ENCODE data around the gene TMSB4X. TPM values are rescaled to one million over a fixed set of nuclear protein-coding genes. Genes with fewer than 3 reads are reported as not detected.

The TMSB4X gene
- total and polyA plus RNA-seq, 2 of the 4 experiments (the other 2 are of a cell fraction) = 4,648 to 11,116 TPM

DNA sequence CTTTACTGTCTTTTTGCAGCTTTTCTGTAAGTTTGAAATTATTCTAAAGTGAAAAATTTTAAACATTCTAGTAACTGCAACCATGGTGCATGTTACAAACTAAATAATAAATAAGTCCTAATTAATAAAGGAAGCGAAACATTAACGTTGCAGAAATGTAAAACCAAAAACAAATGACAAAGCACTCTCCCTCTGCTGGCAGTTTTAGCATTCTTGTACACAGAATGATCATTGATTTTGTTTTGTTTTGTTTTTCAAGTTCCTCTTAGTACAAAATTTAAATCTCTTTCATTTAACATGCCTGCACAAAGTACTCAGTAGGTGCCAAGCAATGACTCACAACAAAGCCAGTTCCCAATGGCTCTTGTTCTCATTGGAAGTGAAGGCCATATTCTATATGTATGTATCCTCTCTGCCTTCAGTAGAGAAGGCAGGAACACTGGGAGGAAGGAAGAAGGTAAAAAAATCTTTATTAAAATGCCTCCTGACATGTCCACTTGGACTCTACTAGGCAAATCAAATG, 13.7 kb upstream of the TMSB4X start:
- Histone ChIP-seq H4K91ac (ENCODE audit: insufficient read depth, low read depth, low read length) (no peak overlapping the region), H3K9me3 (ENCODE audit: control insufficient read depth, insufficient read depth, low read length) (no peaks in the 10 kb centered on the region), H3K27ac (ENCODE audit: insufficient read depth, low read length) (no peak overlapping the region), H3K4me2 (ENCODE audit: low read depth, low read length) (no peak overlapping the region), H3K4me1 (ENCODE audit: control insufficient read depth, insufficient read depth, low read length) (peaks cover 6% of the 10 kb centered on the region), H2BK20ac (ENCODE audit: low read depth, low read length) (no peak overlapping the region), H3K27me3 (ENCODE audit: control insufficient read depth, insufficient read depth, low read length) (no peaks in the 10 kb centered on the region), H4K20me1 (ENCODE audit: insufficient read depth, low read length) (no peaks in the 10 kb centered on the region), H3K18ac (ENCODE audit: low read depth, low read length) (no peak overlapping the region), H3K4me3 (ENCODE audit: insufficient read depth, low read depth, low read length) (no peak overlapping the region), H3K9me1 (ENCODE audit: insufficient read depth, low read length) (no peaks in the 10 kb centered on the region), H3K23ac (ENCODE audit: low read depth, low read length) (no peak overlapping the region), H3K14ac (replicated peaks; ENCODE audit: low read depth, low read length) (no peak overlapping the region), H4K8ac (ENCODE audit: low read depth in 2 of 2, low read length in 2 of 2) (no peak overlapping the region), H2BK120ac (ENCODE audit: low read depth, low read length) (no peak overlapping the region), H2AK9ac (replicated peaks; ENCODE audit: low read depth, low read length, poor library complexity) (no peak overlapping the region), H2BK15ac (ENCODE audit: low read depth, low read length) (no peak overlapping the region), H3K79me1 (ENCODE audit: low read depth in 1 of 2, low read length in 2 of 2) (no peaks in the 10 kb centered on the region), H2AFZ (replicated peaks; ENCODE audit: low read length, poor library complexity) (no peak overlapping the region), H3K9ac (ENCODE audit: low read depth, low read length) (no peak overlapping the region), H3K56ac (ENCODE audit: extremely low read depth, insufficient read depth, low read length) (no peak overlapping the region), H2BK5ac (ENCODE audit: low read depth, low read length, poor library complexity, severe bottlenecking) (no peak overlapping the region), H3K4ac (ENCODE audit: low read depth, low read length) (no peak overlapping the region), H3K36me3 (ENCODE audit: control insufficient read depth, insufficient read depth, low read length) (no peaks in the 10 kb centered on the region), H4K5ac (ENCODE audit: low read depth, low read length) (no peak overlapping the region), H2AK5ac (ENCODE audit: low read depth, low read length) (no peak overlapping the region)
- ChIA-PET POLR2A (ENCODE audit: unreplicated experiment) (no interaction called here), CTCF (no interaction called here)
- intact Hi-C loops (cut with micrococcal nuclease) = no loop called here
- no CpG with 5 or more reads among the region's 2 CpGs for WGBS, 2 experiments (ENCODE audit: extremely low coverage in 2 of 2, insufficient read length in 1 of 2)
- in situ Hi-C loops (cut with MboI; ENCODE audit: low sequenced_read_pairs) = loop anchor here (10.0 to 25.0 kb wide), 3 partner anchors 524 to 1076 kb away; partner anchors contain the start of genes GEMIN8, OFD1 and TRAPPC2
- no peak for DNase-seq
- dilution Hi-C loops (cut with HindIII; ENCODE audit: low sequenced_read_pairs, unreplicated experiment) = no loop called here
- ATAC-seq (ENCODE audit: low read depth) = no peak
- TF ChIP-seq NFE2L2 (IDR thresholded peaks at IDR 0.05; ENCODE audit: low read depth, low read length) (no peak), MAZ (IDR thresholded peaks at IDR 0.05; ENCODE audit: borderline replicate concordance, low read depth, low read length) (no peak), BHLHE40 (IDR thresholded peaks at IDR 0.05; ENCODE audit: low read depth, low read length) (no peak), FOS (IDR thresholded peaks at IDR 0.05; ENCODE audit: low read depth, low read length) (no peak)
- BruUV-seq (replicated peaks) = no TSS peak
